ENCODE results near the gene TGFA.

Gene TGFA

DNA sequence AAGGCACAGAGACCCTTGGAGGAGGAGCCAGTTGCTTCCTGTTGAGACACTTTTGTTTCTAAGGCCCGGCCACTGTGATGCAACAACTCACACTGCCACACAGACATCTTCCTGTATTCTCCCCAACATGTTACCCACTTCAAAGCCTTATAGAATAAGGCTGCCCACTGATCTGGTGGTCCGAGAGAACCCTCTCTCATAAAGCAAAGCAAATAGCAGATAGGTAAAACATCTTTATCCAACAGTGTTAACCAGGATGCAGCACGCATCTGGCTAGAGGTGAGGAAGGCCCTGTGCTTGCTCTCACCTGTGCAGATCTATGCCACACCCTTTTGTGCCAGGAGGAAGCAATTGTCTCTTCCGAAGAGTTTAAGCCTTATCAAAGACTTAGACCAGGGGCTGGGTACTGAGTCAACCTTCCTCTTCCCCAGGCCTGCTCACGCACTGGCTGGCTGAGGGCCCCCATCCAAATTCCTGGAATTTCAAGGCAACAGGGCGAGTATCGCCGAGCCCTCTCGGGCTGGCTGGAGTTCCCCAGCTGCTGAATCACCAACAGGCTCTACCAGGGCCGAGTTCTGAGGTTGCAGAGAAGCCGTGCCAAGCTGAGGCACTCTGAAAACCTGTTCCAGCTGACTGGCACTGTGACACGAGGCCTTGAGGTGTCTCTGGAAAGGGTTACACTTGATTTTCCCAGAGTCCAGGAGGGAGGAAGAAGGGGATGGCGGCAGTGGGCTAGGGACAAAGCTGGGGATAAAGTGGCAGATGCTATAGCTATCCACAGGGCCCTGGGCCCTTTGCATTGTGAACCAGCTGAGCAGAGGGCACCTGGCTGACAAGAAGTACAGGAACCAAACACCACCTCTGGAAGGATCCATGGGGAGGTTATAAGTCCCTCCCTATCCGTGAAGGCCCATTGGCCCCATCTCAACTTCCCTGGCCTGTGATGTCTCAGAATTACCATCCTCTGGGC, 29.3 kb downstream of the TGFA start:
- DNase-seq (ENCODE audit: low spot score), result peak; percentile 99

DNA sequence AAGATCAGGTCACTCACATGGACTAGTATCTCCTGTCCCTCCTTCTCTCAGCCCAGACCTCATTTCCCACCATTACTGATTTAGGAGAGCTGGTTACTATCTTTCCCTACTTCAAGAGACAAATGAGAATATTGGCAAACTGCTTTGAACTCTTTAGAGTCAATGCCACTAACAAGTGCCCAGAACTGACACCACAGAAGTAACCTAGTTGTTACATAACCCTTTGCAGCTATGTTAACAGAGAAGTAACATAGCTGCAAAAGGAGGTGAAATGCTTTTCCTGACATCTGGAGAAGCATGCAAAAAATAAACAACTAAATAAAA, 30.0 kb downstream of the TGFA start:
- DNase-seq (ENCODE audit: low spot score), result no peak

DNA sequence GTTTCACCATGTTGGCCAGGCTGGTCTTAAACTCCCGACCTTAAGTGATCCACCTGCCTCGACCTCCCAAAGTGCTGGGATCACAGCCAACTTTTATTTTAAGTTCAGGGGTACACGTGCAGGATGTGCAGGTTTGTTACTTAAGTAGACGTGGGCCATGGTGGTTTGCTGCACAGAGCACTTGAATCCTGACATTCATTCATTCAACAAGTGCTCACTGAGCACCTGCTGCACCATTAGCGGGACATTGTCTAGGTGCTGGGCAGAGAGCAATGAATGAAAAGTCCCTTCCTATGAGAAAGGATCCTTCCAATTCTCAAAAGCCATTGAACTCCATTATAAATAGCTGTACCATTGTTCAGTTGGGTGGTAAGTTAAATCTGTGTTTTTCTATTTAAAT, 31.0 kb downstream of the TGFA start:
- DNase-seq (ENCODE audit: low spot score), result no peak

DNA sequence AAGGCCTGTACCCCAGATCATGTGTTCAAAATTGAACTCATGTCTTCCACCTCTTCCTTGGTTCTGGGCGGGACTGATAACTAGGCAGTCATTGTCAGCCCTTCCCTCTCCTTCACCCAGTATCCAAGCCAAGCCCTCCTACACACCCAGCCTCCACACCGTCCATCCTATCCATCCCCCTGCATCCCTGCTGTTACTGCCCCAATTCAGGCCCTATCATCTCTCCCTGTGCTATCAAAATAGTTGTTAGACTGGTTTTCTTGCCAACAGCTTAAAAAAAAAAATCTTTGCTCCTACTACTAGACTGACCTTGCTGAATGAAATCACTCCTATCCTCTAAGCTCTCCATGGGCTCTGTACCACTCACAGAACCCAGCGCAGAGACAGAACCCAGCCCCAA, 32.8 kb downstream of the TGFA start:
- DNase-seq (ENCODE audit: low spot score), result no peak

DNA sequence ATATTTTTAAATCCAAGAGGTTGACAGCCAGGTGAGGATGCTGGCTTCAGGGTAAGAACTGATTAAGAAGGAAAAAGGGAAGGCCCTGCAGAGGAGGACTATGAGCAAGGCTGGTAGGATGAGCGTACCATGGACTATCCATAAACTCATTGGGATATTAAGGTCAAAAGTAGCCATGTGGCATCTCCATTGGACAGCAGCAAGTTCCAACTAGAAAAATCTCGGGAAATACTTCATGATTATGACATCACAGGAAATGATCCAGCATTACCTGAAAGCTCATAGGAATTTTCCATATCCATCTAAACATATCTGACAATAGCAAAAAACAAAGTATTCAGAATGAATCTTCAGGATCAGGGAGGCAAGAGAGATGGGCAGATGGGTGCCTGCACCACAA, 34.2 kb downstream of the TGFA start:
- DNase-seq (ENCODE audit: low spot score), result no peak

DNA sequence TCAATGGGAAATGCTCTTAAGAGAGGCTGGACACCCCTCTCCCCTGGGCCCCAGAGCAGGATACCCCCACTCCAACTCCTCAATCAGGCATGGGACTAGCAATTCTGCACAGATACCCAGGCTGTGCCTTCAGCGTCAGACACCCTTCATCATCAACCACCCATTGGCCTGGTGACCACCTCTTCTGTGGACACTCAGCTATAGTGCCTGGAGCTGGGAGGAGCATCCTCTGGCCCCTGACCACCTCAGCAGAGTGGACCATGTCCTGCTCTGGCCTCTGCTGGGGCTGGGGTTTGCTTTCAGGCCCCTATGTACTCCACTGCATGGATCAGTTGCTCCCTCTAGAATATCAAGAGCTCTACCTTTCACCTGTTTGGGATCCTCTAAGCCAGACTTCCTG, 35.1 kb downstream of the TGFA start:
- no peak for DNase-seq (ENCODE audit: low spot score)

DNA sequence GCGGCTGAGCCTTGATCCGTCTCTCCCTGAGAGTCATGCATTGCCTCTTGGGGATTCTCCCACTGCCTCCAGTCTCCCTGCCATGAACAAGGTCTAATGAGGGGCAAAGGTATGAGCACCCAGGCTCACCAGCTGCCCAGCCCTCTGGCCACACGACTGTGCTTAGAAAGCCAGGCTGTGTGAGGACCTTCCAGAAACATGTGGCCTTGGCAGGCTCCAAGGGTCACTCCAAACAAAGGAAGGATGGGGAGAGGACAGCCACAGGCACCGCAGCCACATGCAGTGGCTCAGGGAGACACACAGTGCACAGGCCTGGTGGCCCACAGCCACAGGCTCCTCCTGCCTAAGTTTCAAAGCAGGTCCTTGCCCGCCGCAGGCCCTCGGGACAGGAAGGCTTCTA, 35.8 kb downstream of the TGFA start:
- DNase-seq (ENCODE audit: low spot score), result no peak

DNA sequence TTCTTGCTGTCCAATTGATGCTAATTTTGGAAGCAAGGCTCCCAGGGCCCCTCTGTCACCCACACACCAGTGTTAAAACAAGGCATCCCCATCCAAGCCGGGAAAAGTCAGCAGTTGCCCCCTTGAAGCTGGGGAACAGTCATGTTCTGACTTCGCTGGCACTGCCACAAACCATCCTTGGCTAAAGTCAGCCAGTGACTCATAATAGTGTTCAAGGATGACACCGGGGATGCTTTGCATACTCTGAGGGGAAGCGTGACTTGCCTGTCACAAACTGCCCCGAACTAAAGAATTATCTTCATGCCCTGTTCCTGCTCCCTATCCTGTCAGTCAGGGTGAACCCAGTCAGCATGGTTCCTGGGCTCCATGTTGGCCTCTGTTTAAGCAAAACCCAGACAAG, 37.0 kb downstream of the TGFA start:
- DNase-seq (ENCODE audit: low spot score), result peak; percentile 75

DNA sequence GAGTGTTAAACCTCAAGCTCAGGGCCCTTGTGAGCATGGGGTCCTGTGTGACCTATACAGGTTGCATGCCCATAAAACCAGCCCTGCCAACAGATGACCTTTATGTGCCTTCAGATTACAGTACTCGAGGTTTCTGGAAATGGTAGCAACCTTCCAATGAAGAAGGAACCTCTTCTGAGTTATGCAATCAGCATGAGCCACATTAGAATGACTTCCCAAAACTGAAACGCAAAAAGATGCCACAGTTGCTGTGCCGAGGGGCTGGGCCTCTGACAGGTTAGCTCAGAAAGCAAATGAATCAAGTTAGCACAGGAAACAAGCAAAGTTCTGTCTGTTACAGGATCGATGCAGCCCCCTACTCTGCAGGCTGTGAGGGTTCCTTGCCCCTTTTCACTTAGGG, 37.7 kb downstream of the TGFA start:
- no peak for DNase-seq (ENCODE audit: low spot score)

DNA sequence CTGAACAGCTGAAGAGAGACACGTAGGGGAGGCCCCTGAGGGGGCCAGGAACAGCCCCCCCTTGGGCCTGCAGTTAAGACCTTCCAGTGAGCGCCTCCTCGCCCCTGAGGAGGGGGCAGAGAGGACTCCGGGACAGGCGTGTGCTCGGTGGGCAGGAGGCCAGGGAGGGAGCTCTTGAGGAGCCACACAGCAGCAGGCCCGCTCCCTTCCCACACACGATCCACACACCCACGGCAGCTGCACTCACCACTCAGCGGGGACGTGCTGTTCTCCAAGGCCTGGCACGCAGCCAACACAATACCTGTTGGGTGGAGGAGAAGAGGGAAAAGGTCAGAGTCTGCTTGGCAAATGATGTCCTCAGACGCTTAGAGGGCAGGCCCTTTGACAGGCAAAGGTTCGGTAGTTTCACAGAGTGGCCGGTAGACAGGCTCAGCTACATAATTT, 39.0 kb downstream of the TGFA start:
- peak; percentile 54 for DNase-seq (ENCODE audit: low spot score)

DNA sequence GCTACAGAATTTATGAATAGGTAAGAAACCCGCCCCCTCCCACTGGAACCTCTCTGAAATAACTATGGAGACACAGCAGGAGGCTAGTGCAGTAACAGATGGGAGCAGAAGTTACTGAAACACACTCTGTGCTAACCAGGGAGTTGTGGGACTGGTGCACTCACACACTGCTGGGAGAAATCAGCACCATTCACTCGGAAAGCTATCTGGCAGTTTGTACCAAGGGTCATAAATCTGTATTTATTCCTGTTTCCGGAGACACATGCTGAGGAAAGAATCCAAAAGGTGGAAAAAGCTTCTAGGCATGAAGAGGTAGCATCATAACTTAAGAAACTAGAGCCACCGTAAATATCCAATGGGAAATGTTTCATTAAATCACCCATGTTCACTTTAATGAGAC, 39.9 kb downstream of the TGFA start:
- DNase-seq (ENCODE audit: low spot score), result no peak

DNA sequence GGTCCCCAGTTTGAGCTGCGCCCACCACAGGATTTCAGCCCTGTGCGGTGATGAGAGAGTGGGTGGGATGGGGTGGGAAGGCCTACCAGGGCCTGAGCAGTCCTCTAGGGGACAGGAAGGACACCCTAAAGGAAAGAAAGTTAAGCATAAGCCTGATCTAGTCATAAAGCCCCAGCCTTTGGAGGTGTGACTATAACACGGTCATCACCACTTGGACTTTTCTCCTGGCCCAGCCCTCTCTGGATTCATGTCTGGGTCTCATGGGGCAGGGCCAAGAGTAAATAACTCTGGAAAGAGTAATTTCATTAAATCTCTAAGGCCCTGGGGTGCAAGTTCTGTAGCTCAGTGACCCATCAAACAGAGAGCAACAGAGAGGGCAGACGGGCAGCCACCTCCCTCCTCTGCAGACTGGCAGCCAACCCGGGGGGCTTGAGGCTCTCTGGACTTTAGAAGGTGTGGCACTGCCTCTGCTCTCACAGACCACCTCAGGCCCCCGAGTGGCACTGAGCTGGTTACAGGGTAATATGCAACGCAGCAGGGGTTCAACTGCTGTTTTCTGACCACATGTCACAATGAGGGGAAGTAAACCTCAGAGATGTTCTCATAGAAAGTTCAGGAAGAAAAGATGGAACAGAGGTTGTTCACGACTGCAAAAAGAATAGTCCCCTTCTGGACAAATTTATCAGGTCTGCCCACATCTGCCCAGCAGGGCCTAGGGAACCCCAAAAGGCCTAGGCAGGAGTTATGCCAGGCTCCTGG, 41.5 kb downstream of the TGFA start:
- no peak for DNase-seq (ENCODE audit: low spot score)

DNA sequence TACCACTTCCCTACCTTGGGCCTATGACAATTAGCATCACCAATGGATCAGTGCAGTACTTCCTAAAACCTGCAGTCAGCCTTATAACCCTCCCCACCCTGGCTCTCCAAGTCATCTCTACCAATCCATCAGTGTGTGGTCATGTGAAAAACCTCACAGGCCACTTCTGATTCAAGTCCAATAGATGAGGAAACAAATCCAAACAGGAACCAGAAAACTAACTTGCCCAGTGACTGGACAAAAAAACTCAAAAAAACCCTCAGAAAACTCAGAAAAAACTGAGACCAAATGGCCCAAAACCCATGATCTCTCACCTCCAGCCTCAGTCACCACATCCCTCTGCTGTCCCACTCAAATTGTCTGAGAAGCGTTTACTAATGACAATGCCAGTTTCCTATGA, 43.3 kb downstream of the TGFA start:
- DNase-seq (ENCODE audit: low spot score), result peak; percentile 66

DNA sequence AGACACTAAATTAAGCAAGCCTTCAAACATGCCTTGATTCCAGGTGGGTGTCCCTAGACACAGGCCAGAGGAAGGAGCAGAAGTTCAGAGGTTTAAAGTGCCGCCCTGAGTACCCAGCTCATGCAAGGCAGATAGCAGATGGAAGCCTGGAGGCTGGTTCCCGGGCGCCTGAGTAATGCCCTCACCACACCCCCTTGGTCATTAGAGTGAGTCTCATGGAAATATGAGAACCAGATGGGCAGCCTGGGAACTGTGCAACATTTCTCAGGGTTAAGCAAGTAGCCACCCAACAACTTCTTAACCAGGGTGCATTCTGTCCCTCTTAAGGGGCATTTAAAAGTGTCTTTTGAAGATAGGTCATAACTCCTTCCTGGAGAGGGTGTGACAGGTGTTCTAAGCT, 44.1 kb downstream of the TGFA start:
- peak; percentile 9 for DNase-seq (ENCODE audit: low spot score)

DNA sequence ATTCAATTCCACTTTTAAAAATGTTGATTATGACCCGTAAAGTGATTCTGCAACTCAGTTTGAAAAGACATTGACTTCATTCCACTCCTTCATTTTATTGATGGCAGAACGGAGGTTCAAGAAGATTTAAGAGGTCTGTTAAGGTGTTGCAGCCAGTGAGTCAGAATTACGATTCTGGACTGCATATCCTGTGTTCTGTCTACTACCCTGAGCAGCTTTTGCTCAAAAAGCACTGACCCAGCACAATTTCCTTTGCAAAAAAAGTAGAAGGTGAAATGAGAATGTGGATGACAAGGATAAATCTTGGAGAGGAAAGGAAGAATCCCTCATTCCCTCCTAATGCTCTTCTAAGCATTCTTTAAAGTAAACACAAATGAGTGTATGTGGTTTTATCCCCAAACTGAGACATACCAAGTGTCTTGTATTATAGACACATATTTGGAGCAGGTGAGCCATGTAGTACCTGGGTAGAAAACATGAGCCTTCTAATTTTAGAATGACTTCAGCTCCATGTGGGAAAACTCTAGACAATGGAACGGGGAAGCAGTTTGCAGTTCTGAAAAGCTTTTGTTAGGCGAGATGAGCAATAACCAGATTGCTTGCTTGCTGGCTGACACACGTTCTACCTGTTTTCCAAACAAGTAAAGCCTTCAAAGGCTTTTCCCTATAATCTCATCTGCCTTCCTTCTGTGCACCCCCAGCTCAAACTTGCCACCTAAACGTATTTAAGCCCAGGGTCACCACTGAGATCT, 44.7 kb downstream of the TGFA start:
- peak; percentile 27 for DNase-seq (ENCODE audit: low spot score)

DNA sequence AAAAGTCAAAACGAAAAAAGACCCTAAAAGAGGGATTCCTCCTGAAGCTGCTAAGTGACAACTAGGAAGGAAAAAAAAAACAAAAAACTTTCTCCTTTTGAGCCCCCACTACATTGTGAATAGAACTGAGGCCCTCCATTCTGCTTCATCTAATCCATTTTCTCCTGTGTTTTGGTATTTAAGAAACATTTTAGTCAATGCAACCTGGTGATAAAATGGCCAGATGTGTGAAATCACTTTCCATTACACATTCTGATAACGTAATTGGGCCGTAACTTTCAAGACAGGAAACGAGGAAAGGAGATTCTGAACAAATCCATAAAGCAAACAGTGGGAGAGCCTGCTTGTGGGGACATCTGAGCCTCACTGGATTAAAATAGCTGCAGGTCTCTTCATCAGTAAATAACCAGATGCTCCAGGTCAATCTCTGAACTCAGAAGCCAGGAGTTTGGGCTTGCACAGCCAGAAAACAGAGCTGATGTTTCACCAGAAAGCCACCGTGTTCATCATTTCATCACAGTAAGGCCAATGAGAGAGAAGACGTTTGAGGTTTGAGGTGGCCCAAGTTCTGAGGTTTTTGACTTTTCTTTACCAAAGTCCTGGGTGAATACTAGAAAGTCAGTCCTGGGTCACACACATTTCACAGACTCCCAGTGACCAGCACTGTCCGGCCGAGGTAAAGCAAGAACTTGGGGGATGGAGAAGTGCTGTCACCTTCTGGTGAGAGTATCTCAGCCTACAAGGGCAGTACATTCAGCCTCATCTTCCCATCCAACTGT, 47.8 kb downstream of the TGFA start:
- no peak for DNase-seq (ENCODE audit: low spot score)

DNA sequence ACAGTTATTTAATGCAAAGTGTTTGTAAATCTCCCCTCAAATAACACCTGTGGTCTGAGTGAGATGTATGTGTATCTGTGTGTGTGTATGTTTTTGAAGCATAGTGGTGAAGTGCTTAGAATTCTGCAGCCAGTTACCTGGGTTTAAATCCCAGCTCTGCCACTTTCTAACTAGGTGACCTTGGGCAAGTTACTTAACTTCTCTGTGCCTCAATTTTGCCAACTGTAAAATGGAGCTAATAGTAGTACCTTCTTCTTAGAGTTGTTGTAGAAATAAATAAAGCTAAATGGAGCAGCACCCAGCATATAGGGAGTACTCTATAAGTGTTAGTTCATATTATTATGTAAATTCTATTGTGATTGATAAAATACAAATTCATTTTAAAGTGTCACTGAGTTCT, 48.9 kb downstream of the TGFA start:
- DNase-seq (ENCODE audit: low spot score), result no peak

DNA sequence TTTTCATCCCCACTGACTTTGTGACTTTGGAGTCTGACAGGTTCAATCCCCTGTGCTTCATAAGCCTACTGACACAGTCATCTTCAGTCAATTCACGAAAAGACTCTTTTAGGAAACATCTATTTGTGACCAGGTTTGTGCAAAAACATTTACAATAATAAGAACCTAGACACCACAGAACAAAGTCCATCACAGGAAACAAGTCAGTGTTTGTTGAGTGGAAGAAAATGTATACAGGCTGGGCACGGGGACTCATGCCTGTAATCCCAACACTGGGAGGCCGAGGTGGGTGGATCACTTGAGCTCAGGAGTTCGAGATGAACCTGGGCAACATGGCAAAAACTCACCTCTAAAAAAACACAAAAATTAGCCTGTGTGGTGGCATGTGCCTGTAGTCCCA, 49.7 kb downstream of the TGFA start:
- no peak for DNase-seq (ENCODE audit: low spot score)

DNA sequence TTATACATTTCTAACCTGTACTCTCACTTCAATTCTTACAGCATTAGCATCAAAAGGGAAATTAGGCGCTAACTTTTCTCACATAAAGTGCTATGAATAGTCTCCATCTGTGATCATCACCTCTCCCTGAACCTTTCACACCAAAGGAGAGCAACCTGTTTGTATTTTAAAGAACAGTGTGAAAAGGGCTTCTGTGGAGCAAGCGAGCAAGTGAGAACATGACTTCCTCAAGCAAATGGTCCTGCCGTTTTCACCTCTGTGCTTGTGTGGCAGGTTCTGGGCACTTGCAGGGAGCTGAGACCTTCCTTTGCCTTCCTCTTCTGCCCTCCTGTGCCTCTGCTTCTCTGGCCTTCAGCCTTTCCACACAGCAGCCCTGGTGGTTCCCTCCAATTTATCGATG, 51.9 kb downstream of the TGFA start:
- DNase-seq (ENCODE audit: low spot score), result no peak

DNA sequence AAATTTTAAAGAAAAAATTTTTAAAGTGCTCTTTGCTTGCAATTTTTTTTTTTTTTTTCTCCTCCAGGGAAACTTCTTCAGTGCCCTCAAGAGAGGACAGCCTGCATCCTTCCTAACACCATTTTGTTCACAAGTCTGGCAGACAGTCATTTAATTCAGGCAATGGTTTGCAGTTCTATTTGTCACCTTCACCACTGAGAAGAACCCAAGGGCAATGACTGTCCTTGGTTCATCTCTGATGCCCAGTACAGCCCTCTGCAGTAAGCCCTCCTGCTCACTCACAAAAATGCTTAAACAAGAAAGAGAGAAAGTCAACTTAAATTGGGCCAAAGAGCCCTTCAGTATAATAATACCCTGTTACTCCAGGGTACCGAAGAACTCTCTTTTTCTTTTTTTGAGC, 52.4 kb downstream of the TGFA start:
- no peak for DNase-seq (ENCODE audit: low spot score)

DNA sequence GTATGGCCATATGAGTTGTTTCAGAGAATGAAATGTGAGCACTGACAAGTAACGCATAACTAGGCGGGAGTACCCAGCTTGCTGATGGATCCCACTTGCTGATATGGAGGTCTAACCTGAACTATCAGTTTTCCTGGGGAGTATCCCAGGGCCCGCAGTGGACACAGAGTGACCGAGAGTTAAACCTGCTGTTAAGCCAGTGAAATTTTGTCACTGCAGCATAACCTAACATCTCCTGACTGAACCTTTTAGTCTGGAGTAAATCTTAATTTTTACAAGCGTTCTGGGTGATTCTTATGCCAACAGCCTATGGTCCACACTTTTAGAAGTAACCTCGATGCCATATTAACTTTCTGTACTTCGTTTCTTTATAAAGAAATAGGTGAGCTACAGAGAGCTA, 54.4 kb downstream of the TGFA start:
- DNase-seq (ENCODE audit: low spot score), result no peak

DNA sequence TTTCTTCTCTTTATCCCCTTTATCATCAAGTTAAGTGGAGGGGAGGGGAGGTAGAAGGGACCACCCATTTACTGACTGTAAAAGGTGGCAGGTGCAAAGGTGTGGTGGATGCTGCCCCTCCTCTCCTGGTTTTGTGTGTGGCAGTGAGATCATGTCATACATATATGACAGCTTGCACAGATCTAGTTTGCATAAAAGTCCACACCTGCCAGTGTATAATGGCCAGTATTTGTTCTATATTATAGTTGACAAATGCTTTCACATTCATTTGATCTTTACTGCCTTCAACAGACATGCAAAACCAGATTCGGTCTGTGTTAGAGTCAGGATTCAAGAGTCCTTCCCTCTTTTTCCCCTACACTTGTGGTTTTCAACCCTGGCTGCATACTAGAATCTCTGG, 55.1 kb downstream of the TGFA start:
- DNase-seq (ENCODE audit: low spot score), result no peak
